PFSK-1 (cell line): Measurements from ENCODE around the gene HOXA5.

ENCODE experiments used
- POLR2AphosphoS5 ChIP-seq: IDR thresholded peaks from 2 replicates; pipeline ENCODE4 v1.6.1; 2012; ENCODE audit warnings: low read depth, mild to moderate bottlenecking, control low read depth, low read length, moderate library complexity
- REST ChIP-seq, 2 experiments: IDR thresholded peaks; 2 replicates each; pipeline versions ENCODE4 v1.6.1 to v1.8.0; 2011 to 2012; ENCODE audit warnings: low read depth in 2 of 2, low read length in 2 of 2, control low read depth in 1 of 2, inconsistent platforms in 1 of 2, mild to moderate bottlenecking in 1 of 2, moderate library complexity in 1 of 2; ENCODE audit not compliant: insufficient read depth in 1 of 2

GRCh38 chr7:27151931-27152815, 8.7 kb upstream of the HOXA5 start, which contains the start of gene HOXA3:
- TF ChIP-seq POLR2AphosphoS5 (no peak), REST (IDR thresholded peaks at IDR 0.05; ENCODE audit: insufficient read depth in 1 of 2, low read depth in 2 of 2, low read length in 2 of 2) (no peak)
